ENCODE results near the gene GNG7.

The GNG7 gene

GRCh38 chr19:2706251-2706650 lies 3.8 kb upstream of the GNG7 start:
- no peaks in the 10 kb centered on the region for H3K9me3 ChIP-seq (ENCODE audit: control insufficient read depth in 2 of 2, low read length in 2 of 2)

GRCh38 chr19:2703691-2704216 lies 1.3 kb upstream of the GNG7 start:
- Histone ChIP-seq H3K27ac (ENCODE audit: low read length) (no peak overlapping the region), H3K9ac (ENCODE audit: low read length in 2 of 2) (no peak overlapping the region), H3K36me3 (ENCODE audit: control insufficient read depth in 2 of 2, insufficient read depth in 2 of 2, low read length in 2 of 2) (no peaks in the 10 kb centered on the region), H3K27me3 (ENCODE audit: control insufficient read depth in 1 of 2, insufficient read depth in 2 of 2, low read length in 2 of 2) (no peaks in the 10 kb centered on the region), H3K4me1 (ENCODE audit: control insufficient read depth, insufficient read depth, low read length) (peaks cover 9% of the 10 kb centered on the region), H3K4me3 (ENCODE audit: low read length in 2 of 2) (no peak overlapping the region), H3K9me3 (ENCODE audit: control insufficient read depth in 2 of 2, low read length in 2 of 2) (no peaks in the 10 kb centered on the region)

More at GRCh38 chr19:2706251-2706650, 3.8 kb upstream of the GNG7 start:
- H3K36me3 ChIP-seq (ENCODE audit: control insufficient read depth in 2 of 2, insufficient read depth in 2 of 2, low read length in 2 of 2), result no peaks in the 10 kb centered on the region
- H3K9ac ChIP-seq (ENCODE audit: low read length in 2 of 2), result no peak overlapping the region
- H3K27ac ChIP-seq (ENCODE audit: low read length), result no peak overlapping the region
- H3K27me3 ChIP-seq (ENCODE audit: control insufficient read depth in 1 of 2, insufficient read depth in 2 of 2, low read length in 2 of 2), result no peaks in the 10 kb centered on the region
- peaks cover 6% of the 10 kb centered on the region for H3K4me1 ChIP-seq (ENCODE audit: control insufficient read depth, insufficient read depth, low read length)
- no peak overlapping the region for H3K4me3 ChIP-seq (ENCODE audit: low read length in 2 of 2)

GRCh38 chr19:2703077-2703437 lies 563 bp upstream of the GNG7 start:
- H3K27me3 ChIP-seq (ENCODE audit: control insufficient read depth in 1 of 2, insufficient read depth in 2 of 2, low read length in 2 of 2), result no peaks in the 10 kb centered on the region
- H3K9me3 ChIP-seq (ENCODE audit: control insufficient read depth in 2 of 2, low read length in 2 of 2), result no peaks in the 10 kb centered on the region
- no peak overlapping the region for H3K27ac ChIP-seq (ENCODE audit: low read length)
- no peaks in the 10 kb centered on the region for H3K36me3 ChIP-seq (ENCODE audit: control insufficient read depth in 2 of 2, insufficient read depth in 2 of 2, low read length in 2 of 2)
- H3K4me3 ChIP-seq (ENCODE audit: low read length in 2 of 2), result peak overlapping the region; percentile 45 to 67
- peak overlapping the region in 1 of 2 donors; percentile 51 for H3K9ac ChIP-seq (ENCODE audit: low read length in 2 of 2)
- H3K4me1 ChIP-seq (ENCODE audit: control insufficient read depth, insufficient read depth, low read length), result peaks cover 9% of the 10 kb centered on the region

GRCh38 chr19:2701361-2702169 lies 929 bp downstream of the GNG7 start:
- no peaks in the 10 kb centered on the region for H3K27me3 ChIP-seq (ENCODE audit: control insufficient read depth in 1 of 2, insufficient read depth in 2 of 2, low read length in 2 of 2)
- no peaks in the 10 kb centered on the region for H3K36me3 ChIP-seq (ENCODE audit: control insufficient read depth in 2 of 2, insufficient read depth in 2 of 2, low read length in 2 of 2)
- H3K4me3 ChIP-seq (ENCODE audit: low read length in 2 of 2), result peak overlapping the region; percentile 43 to 73
- peaks cover 9% of the 10 kb centered on the region for H3K4me1 ChIP-seq (ENCODE audit: control insufficient read depth, insufficient read depth, low read length)
- peak overlapping the region in 1 of 2 donors; percentile 38 for H3K9ac ChIP-seq (ENCODE audit: low read length in 2 of 2)
- H3K9me3 ChIP-seq (ENCODE audit: control insufficient read depth in 2 of 2, low read length in 2 of 2), result no peaks in the 10 kb centered on the region
- H3K27ac ChIP-seq (ENCODE audit: low read length), result no peak overlapping the region

GRCh38 chr19:2700660-2701360 lies 1.7 kb downstream of the GNG7 start:
- Histone ChIP-seq H3K4me1 (ENCODE audit: control insufficient read depth, insufficient read depth, low read length) (peaks cover 9% of the 10 kb centered on the region), H3K27me3 (ENCODE audit: control insufficient read depth in 1 of 2, insufficient read depth in 2 of 2, low read length in 2 of 2) (no peaks in the 10 kb centered on the region), H3K9ac (ENCODE audit: low read length in 2 of 2) (no peak overlapping the region), H3K9me3 (ENCODE audit: control insufficient read depth in 2 of 2, low read length in 2 of 2) (no peaks in the 10 kb centered on the region), H3K4me3 (ENCODE audit: low read length in 2 of 2) (no peak overlapping the region), H3K27ac (ENCODE audit: low read length) (no peak overlapping the region), H3K36me3 (ENCODE audit: control insufficient read depth in 2 of 2, insufficient read depth in 2 of 2, low read length in 2 of 2) (no peaks in the 10 kb centered on the region)

GRCh38 chr19:2699413-2700140 lies 2.9 kb downstream of the GNG7 start:
- Histone ChIP-seq H3K36me3 (ENCODE audit: control insufficient read depth in 2 of 2, insufficient read depth in 2 of 2, low read length in 2 of 2) (no peaks in the 10 kb centered on the region), H3K4me1 (ENCODE audit: control insufficient read depth, insufficient read depth, low read length) (peaks cover 14% of the 10 kb centered on the region), H3K27me3 (ENCODE audit: control insufficient read depth in 1 of 2, insufficient read depth in 2 of 2, low read length in 2 of 2) (no peaks in the 10 kb centered on the region), H3K9me3 (ENCODE audit: control insufficient read depth in 2 of 2, low read length in 2 of 2) (no peaks in the 10 kb centered on the region), H3K27ac (ENCODE audit: low read length) (no peak overlapping the region), H3K9ac (ENCODE audit: low read length in 2 of 2) (no peak overlapping the region), H3K4me3 (ENCODE audit: low read length in 2 of 2) (no peak overlapping the region)

GRCh38 chr19:2694196-2694595 lies 8.3 kb downstream of the GNG7 start:
- no peak overlapping the region for H3K9ac ChIP-seq (ENCODE audit: low read length in 2 of 2)
- no peaks in the 10 kb centered on the region for H3K27me3 ChIP-seq (ENCODE audit: control insufficient read depth in 1 of 2, insufficient read depth in 2 of 2, low read length in 2 of 2)
- no peak overlapping the region for H3K27ac ChIP-seq (ENCODE audit: low read length)
- no peaks in the 10 kb centered on the region for H3K9me3 ChIP-seq (ENCODE audit: control insufficient read depth in 2 of 2, low read length in 2 of 2)
- no peak overlapping the region for H3K4me3 ChIP-seq (ENCODE audit: low read length in 2 of 2)
- no peaks in the 10 kb centered on the region for H3K36me3 ChIP-seq (ENCODE audit: control insufficient read depth in 2 of 2, insufficient read depth in 2 of 2, low read length in 2 of 2)
- H3K4me1 ChIP-seq (ENCODE audit: control insufficient read depth, insufficient read depth, low read length), result peaks cover 5% of the 10 kb centered on the region

GRCh38 chr19:2693492-2694160 lies 8.9 kb downstream of the GNG7 start:
- Histone ChIP-seq H3K4me1 (ENCODE audit: control insufficient read depth, insufficient read depth, low read length) (peaks cover 5% of the 10 kb centered on the region), H3K9me3 (ENCODE audit: control insufficient read depth in 2 of 2, low read length in 2 of 2) (no peaks in the 10 kb centered on the region), H3K27ac (ENCODE audit: low read length) (no peak overlapping the region), H3K9ac (ENCODE audit: low read length in 2 of 2) (no peak overlapping the region), H3K4me3 (ENCODE audit: low read length in 2 of 2) (no peak overlapping the region), H3K36me3 (ENCODE audit: control insufficient read depth in 2 of 2, insufficient read depth in 2 of 2, low read length in 2 of 2) (no peaks in the 10 kb centered on the region), H3K27me3 (ENCODE audit: control insufficient read depth in 1 of 2, insufficient read depth in 2 of 2, low read length in 2 of 2) (no peaks in the 10 kb centered on the region)

GRCh38 chr19:2691951-2692350 lies 10.5 kb downstream of the GNG7 start:
- H3K4me3 ChIP-seq (ENCODE audit: low read length in 2 of 2), result no peak overlapping the region
- H3K36me3 ChIP-seq (ENCODE audit: control insufficient read depth in 2 of 2, insufficient read depth in 2 of 2, low read length in 2 of 2), result no peaks in the 10 kb centered on the region
- peaks cover 5% of the 10 kb centered on the region for H3K4me1 ChIP-seq (ENCODE audit: control insufficient read depth, insufficient read depth, low read length)
- no peaks in the 10 kb centered on the region for H3K9me3 ChIP-seq (ENCODE audit: control insufficient read depth in 2 of 2, low read length in 2 of 2)
- no peak overlapping the region for H3K27ac ChIP-seq (ENCODE audit: low read length)
- H3K9ac ChIP-seq (ENCODE audit: low read length in 2 of 2), result no peak overlapping the region
- no peaks in the 10 kb centered on the region for H3K27me3 ChIP-seq (ENCODE audit: control insufficient read depth in 1 of 2, insufficient read depth in 2 of 2, low read length in 2 of 2)

- Histone ChIP-seq H3K27me3 (ENCODE audit: control insufficient read depth in 1 of 2, insufficient read depth in 2 of 2, low read length in 2 of 2) (no peaks in the 10 kb centered on the region), H3K36me3 (ENCODE audit: control insufficient read depth in 2 of 2, insufficient read depth in 2 of 2, low read length in 2 of 2) (no peaks in the 10 kb centered on the region), H3K9ac (ENCODE audit: low read length in 2 of 2) (no peak overlapping the region), H3K4me1 (ENCODE audit: control insufficient read depth, insufficient read depth, low read length) (peaks cover 5% of the 10 kb centered on the region), H3K4me3 (ENCODE audit: low read length in 2 of 2) (no peak overlapping the region), H3K27ac (ENCODE audit: low read length) (no peak overlapping the region), H3K9me3 (ENCODE audit: control insufficient read depth in 2 of 2, low read length in 2 of 2) (no peaks in the 10 kb centered on the region)
Observed at GRCh38 chr19:2690856-2691255, 11.6 kb downstream of the GNG7 start.
